ENCODE results near the gene RCAN2.
A peak's percentile ranks its signal among the peaks of the same experiment; 100 is the strongest.

Gene RCAN2

GRCh38 chr6:46327779-46328178 is 163.5 kb downstream of the RCAN2 start:
- no peak overlapping the region for H3K4me3 ChIP-seq (ENCODE audit: low read depth, low read length)
- no peak for TF ChIP-seq CTCF (IDR thresholded peaks at IDR 0.05; ENCODE audit: low read depth, low read length, missing control alignments)
- DNase-seq (ENCODE audit: low read depth) = no peak
- in situ Hi-C loops (cut with HindIII; ENCODE audit: low sequenced_read_pairs) = no loop called here

- no peak for TF ChIP-seq CTCF (IDR thresholded peaks at IDR 0.05; ENCODE audit: low read depth, low read length, missing control alignments)
- in situ Hi-C loops (cut with HindIII; ENCODE audit: low sequenced_read_pairs) = no loop called here
- H3K4me3 ChIP-seq (ENCODE audit: low read depth, low read length) = peak overlapping the region; percentile 30
- peak; percentile 49 for DNase-seq (ENCODE audit: low read depth)
Measured at GRCh38 chr6:46325561-46326530, 165.4 kb downstream of the RCAN2 start.

GRCh38 chr6:46324706-46325105 is 166.5 kb downstream of the RCAN2 start:
- H3K4me3 ChIP-seq (ENCODE audit: low read depth, low read length) = peak overlapping the region; percentile 30
- DNase-seq (ENCODE audit: low read depth) = no peak
- no peak for TF ChIP-seq CTCF (IDR thresholded peaks at IDR 0.05; ENCODE audit: low read depth, low read length, missing control alignments)
- in situ Hi-C loops (cut with HindIII; ENCODE audit: low sequenced_read_pairs) = no loop called here

- TF ChIP-seq CTCF (IDR thresholded peaks at IDR 0.05; ENCODE audit: low read depth, low read length, missing control alignments) = no peak
- peak overlapping the region; percentile 30 for H3K4me3 ChIP-seq (ENCODE audit: low read depth, low read length)
- DNase-seq (ENCODE audit: low read depth) = no peak
- in situ Hi-C loops (cut with HindIII; ENCODE audit: low sequenced_read_pairs) = no loop called here
Measured at GRCh38 chr6:46323966-46324622, 167.2 kb downstream of the RCAN2 start.

GRCh38 chr6:46323312-46323965 is 167.8 kb downstream of the RCAN2 start:
- DNase-seq (ENCODE audit: low read depth) = peak; percentile 90
- no peak overlapping the region for H3K4me3 ChIP-seq (ENCODE audit: low read depth, low read length)
- TF ChIP-seq CTCF (IDR thresholded peaks at IDR 0.05; ENCODE audit: low read depth, low read length, missing control alignments) = no peak
- in situ Hi-C loops (cut with HindIII; ENCODE audit: low sequenced_read_pairs) = no loop called here

GRCh38 chr6:46320505-46320904 is 170.7 kb downstream of the RCAN2 start:
- H3K4me3 ChIP-seq (ENCODE audit: low read depth, low read length) = no peak overlapping the region
- in situ Hi-C loops (cut with HindIII; ENCODE audit: low sequenced_read_pairs) = no loop called here
- DNase-seq (ENCODE audit: low read depth) = no peak
- no peak for TF ChIP-seq CTCF (IDR thresholded peaks at IDR 0.05; ENCODE audit: low read depth, low read length, missing control alignments)
